HG03039 (cell line): ENCODE data around the gene SLC25A25.

Source experiments
- ATAC-seq: cut with Tn5 transposase; IDR thresholded peaks from one replicate; pipeline ENCODE4 v1.9.1; 2021; ENCODE audit warnings: mild to moderate bottlenecking, moderate library complexity; ENCODE audit not compliant: unreplicated experiment

SLC25A25 gene

DNA sequence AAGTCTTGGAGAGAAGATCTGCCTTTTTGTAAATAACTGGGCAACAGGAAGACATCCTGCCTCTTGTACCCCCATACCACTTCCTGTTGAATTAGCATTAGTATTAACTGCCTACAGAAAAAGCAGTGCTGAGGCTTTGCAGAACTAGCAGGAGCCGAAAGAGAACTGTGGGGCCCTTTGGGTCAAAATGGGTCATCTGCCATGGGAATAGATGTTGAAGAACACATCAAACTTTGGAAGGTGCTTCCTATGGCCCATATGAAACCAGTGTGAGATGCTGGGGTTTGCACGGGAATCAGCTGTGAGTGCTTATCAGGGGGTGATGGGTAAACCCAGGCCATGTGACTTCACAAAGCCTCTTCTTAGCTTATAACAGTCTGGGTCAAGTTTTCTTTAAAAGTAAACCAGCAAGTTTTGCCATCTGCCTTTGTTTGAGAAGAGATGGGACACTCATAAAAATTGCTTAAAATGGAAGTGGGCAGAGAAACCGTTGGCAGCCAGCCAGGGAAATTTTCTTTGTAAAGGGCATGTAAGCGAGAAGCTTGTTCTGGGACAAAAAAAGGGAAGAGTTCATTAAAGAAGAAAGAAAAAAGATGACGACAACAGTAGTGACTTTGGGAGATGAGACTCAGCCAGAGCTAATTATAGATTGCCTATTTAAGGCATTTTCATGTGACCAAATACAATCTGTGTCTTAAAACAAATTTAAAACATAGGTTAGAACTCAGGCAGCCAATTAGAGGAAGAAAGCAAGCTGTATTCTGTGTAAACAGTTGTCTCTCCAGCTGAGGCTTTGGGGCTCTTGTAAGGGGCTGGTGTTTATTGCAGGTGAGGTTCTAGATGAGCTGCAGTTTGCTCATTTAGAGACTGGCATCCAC lies 4.4 kb downstream of the SLC25A25 start:
- ATAC-seq, result no peak

- ATAC-seq, result no peak
Observed at GRCh38 chr9:128073253-128073886, 5.3 kb downstream of the SLC25A25 start.

DNA sequence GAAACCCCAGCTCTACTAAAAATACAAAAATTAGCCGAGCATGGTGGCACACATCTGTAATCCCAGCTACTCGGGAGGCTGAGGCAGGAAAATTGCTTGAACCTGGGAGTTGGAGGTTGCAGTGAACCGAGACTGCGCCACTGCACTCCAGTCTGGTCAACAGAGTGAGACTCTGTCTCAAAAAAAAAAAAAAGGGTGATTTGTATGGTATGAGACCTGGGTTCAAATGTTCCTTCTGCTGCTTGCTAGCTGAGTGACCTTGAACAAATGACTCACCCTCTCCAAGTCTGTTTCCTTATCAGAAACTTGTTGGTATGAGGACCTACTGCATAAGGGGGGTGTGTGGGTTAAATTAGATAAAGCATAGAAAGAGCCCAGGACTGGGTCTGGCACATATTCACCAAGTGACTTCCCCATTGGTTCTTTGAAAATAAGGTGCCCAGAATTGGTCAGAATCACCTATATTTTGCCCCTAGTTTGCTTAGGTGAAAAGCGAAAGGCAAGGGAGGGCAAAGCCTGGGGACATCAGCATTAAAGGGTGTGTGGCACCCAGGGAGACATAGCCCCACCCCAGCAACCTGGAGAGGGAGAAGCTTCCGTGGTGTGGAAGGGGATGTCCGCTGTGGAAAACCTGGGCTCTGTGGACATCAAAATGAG lies 9.9 kb downstream of the SLC25A25 start:
- no peak for ATAC-seq

- no peak for ATAC-seq
Observed at GRCh38 chr9:128078504-128079434, 10.7 kb downstream of the SLC25A25 start.

DNA sequence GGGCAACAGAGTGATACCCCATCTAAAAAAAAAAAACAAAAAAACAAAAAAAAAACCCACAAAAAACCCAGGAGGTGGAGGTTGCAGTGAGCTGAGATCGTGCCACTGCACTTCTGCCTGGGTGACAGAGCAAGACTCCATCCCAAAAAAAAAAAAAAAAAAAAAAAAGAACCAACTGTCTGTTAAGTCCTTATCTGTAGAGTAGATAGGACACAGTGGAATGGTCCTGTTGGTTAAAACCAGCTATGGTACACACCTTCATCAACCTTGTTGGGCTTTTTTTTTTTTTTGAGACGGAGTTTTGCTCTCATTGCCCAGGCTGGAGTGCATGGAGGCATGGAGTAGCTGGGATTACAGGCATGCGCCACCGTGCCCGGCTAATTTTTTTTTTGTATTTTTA lies 12.2 kb downstream of the SLC25A25 start:
- ATAC-seq, result no peak

DNA sequence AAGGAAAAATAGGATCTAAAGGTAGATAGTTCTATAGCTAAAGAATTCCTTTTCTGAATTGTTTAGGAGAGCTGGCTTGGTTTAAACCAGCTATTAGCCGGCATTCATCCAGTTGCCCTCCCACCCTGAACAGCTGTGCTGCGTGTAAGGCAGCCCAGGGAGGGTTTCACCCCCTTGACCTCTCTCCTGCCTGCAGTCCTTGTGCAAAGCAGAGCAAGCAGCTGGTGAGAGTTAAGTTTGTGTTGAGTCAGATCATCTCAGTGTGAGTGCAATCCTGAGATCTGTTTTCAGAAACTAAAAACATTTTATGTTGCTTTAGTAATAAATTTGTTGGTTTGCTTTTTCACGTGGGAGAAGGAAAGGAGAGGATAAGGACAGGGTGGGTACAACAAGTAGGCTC lies 13.0 kb downstream of the SLC25A25 start:
- ATAC-seq, result no peak

- ATAC-seq, result no peak
Observed at GRCh38 chr9:128082151-128082550, 14.1 kb downstream of the SLC25A25 start.

DNA sequence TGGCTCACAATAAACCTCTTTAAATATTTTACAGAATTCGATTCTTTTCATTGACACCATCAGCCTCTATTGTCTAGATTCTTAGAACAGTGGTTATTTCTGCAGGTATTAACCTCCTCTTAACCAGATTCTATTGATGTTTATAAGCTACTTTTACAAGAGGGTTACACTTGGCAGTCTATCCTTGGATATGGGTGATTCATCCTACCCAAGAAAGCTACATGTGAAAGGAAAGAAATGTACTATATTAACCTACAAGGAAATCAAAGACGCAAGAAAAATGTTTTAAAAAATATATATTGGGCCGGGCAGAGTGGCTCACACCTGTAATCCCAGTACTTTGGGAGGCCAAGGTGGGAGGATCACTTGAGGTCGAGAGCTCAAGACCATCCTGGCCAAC lies 16.7 kb downstream of the SLC25A25 start:
- ATAC-seq, result no peak

DNA sequence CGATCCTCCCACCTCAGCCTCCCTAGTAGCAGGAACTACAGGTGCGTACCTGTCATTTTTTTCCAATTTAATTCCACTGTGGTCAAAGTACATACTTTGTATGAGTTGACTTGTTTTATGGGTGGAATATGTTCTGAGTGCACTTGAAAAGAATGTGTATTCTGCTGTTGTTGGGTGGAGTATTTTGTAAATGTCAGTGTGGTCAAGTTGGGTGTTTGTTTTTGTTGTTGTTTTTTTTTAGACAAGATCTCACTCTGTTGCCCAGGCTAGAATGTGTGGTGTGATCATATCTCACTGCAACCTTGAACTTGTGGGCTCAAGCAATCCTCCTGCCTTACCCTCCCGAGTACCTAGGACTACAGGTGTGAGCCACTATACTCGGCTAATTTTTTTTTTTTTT lies 17.9 kb downstream of the SLC25A25 start:
- ATAC-seq, result no peak

DNA sequence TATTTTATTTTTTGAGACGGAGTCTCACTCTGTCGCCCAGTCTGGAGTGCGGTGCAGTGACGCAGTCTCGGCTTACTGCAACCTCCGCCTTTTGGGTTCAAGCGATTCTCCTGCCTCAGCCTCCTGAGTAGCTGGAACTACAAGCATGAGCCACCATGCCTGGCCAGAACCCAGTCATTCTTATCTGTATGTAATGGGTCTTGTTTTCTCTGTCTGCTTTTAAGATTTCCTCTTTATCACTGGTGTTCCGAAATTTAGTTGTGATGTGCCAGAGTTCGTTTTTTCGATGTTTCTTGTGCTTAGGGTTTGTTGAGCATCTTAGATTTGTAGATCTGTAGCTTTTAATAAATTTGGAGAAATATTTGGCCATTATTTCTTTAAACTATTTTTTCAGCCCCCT lies 19.2 kb downstream of the SLC25A25 start:
- ATAC-seq, result no peak

DNA sequence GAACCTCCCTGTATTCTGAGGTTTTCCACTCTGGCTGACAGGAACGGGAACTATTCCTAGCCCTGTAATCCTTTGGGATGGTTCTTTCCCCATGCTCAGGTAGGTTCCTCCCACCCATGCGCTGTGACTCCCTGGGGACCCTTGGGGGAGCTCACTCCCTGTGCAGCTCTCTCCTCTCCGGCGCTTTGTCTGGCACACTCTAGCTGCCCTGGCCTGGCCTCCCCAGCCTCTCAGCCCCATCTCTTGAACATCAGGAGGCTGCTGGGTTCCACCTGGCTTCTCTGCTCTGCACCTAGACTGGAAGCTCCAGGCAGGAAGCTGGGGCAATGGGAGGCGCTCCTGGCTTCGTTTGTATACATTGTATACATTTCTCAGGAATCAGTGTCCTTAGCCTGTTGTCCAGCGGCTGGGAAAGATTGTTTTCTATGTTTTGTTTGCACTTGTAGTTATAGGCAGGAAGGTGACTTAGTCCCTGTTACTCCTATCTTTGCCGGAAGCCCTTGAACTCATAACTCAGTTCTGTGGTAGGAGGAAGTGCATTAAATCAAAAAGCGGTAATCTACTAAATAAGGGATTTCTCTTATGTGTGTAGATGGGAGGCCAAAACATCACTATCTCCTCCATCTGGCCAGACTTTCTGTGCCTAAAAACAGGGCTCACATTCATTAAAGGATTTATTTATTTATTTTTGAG lies 20.4 kb downstream of the SLC25A25 start:
- ATAC-seq, result no peak

DNA sequence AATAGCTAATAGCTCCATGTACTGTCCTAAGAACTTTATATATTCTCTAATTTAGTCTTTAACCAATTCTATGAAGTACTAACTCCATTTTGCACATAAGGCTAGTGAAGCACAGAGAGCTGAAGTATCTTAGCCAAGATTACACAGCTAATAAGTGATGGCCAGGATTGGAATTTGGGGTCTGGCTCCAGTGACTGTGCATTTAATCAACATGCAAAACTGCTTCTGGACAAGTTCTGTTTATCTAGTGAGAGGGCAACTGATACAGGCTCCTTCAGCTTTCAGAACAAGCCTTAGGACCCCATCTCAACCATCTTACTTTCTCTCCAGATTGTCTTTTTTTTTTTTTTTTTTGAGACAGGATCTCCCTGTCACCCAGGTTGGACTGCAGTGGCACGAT lies 21.3 kb downstream of the SLC25A25 start:
- no peak for ATAC-seq

GRCh38 chr9:128091144-128091543 lies 23.1 kb downstream of the SLC25A25 start:
- no peak for ATAC-seq

- no peak for ATAC-seq
Observed at GRCh38 chr9:128091571-128091970, 23.5 kb downstream of the SLC25A25 start.

DNA sequence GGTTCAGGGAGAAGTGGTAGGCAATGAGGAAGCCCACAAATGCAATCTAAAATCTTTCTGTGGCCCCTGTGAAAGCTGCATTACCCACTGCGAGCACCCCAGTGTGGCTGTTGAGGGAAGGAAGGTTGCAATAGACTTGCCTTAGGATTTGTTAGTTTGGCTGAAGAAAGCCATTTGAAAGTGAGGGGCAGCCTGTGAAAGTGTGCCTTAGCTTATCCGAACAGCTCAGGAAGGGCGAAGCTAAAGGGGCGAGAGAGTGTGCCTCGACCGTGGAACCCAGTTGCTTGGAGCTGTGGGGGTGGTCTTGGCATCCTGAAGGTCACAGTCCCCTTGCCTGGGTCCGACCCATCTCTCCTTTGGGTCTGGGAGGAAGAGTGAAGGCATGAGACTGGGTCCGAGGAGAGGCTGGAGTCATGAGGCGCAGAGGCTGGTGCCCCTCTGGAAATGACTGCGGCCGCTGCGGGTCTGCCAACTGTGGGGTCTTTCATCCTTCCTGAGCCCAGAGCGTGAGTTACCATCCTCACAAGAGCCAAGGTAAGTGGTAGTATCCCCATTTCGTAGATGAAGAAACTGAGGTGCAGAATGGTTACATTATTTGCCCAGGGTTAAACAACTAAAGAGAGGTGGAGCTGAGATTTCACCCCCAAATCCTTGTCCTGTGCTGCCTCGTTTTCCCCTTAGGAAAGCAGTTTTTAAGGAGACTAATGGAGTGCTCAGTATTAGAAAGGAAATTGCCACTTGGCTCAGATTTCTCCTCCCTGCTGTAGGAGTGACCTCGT lies 24.4 kb downstream of the SLC25A25 start:
- ATAC-seq, result no peak

DNA sequence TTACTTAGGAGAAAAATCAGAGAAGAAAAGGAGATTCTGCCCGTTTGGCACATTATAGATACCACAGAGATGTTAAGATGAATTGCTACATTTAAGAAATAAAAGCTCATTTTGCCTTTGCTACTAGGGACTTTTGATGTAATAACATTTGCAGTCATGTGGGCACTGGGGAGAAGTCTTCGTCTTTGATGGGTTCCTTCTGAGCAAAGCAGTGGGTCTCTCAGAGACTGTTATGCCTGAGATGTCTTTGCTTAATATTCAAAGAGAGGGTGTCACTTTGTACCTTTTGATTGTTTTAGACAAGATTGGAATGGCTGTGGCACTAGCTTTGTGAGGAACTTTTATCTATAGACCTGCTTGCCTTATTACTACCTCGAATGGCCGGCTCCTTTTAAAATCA lies 25.0 kb downstream of the SLC25A25 start:
- no peak for ATAC-seq

- peak; percentile 90 for ATAC-seq
Observed at GRCh38 chr9:128094166-128094949, 26.3 kb downstream of the SLC25A25 start.

DNA sequence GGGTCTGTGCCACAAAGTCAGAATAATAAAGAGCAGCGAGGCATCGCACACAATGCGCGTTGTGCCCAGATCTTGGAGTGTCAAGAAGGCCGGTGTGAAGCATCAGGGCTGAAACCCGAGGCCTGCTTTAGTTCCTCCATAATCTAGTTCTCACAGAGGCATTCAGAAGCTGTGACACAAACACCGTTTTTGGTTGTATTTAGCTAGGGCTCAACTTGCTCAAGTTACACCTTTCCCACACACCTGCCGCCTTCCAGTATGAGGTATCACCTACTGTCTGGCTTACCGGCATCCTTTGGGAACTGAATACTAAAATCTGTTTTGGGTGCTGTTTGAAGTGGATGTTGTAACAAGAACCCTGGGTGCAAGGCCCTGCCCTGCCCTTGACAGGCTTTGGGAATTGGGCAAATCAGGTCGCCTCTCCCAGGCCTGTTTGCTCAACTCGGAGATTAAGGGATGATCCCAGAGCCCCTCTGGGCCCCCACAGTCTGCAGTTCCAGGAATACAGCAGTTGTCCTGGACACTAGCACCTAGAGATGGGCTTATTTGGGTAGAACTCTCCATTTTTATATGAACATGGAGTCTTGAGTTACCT lies 27.0 kb downstream of the SLC25A25 start:
- ATAC-seq, result no peak
